Raji (cell line): ENCODE data around the gene PSMG4.

Source experiments
- POLR2A ChIP-seq: IDR thresholded peaks from 2 replicates; pipeline ENCODE4 v1.6.1; 2011; ENCODE audit warnings: low read depth, low read length, control low read depth; ENCODE audit not compliant: insufficient read depth

PSMG4 gene

DNA sequence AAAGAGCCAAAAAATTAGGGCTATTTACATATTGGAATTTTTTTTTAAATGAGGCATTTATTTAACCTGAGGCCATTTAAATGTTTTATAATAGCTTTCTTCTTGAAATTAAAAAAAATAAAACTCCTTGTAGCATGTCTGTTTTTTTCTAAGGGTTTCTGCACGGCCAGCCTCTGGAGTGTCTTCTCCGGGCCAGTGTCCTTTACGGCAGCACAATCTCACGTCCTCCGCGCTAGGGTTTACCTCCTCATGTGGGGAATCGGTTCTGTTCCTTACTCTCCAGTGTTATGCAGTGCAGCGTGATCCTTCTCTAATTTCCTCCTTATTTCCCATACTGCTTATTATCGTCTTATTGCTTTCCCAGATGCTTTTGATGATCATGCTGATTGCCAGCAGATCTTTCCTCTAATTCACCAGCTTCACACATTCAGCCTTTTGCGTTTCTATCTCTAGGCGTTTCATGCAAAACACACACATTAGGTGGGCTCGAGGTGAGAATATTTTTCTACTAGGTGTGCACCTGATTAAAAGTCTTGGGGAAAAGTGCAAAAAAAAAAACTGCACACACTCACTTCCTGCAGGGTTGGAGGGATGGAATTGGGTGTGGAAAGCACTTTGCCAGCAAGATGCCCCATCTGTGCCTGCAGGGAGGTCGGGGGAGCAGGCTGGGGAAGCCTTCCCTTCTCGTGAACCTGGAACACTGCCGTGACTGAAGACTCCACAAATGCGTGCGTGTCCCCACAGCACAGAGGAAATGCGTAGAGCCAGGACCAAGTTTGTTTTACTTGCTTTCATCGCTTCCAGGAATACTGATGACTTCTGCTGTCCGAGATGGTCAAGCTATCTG, 56.1 kb downstream of the PSMG4 start:
- no peak for TF ChIP-seq POLR2A

DNA sequence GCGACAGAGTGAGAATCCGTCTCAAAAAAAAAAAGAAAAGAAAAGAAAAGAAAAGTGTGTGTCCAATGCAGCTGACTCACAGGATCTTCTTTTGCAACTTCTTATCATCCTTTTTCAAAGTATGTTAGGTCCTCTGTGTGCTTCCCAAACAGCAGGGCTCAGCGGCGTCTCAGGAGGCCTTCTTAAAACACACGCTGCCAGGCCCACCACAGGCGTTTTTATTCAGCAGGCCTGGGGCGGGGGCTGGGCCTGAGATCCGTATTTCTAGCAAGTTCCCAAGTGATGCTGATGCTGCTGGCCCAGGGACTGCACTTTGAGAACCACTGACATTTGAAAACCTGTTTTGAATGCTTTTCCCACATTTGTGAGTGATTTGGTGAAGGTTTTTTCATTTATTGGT, 57.1 kb downstream of the PSMG4 start:
- no peak for TF ChIP-seq POLR2A

DNA sequence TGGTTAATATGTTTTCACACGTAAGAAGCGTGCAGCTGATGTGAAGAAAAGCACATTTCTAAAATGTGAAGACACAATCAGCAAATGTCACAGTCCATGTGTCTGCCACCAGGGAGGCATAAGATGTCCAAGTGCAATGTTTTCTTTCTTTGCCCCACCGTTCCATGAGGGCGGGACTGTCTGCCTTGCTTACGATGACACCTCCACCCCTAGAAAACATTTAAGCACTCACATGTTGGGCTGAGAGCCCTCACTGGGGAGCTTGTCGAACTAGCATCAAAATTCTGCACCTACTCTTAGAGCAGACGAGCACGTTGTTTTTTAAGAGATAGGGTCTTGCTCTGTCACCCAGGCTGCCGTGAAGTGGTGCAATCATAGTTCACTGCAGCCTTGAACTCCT, 57.6 kb downstream of the PSMG4 start:
- no peak for TF ChIP-seq POLR2A

DNA sequence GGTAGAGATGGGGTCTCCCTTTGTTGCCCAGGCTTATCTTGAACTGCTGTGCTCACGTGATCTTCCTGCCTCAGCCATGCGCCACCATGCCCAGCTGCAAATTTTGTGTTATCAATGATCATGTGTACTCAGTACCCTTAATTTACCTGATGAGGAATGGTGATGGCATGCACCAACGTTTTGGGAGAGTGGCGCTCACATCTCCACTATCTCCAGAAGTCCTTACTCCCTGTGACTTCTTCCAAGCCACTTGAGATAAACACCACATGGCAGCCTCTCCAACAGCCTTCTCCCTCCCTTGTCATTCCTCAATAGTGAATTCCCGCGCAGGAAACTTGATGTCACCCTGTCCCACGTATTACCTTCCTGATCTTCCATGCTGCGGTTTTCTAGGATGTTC, 58.1 kb downstream of the PSMG4 start:
- TF ChIP-seq POLR2A, result no peak
